NCI-H2227 (cell line): Measurements from ENCODE around the gene SULT6B1.

Experiments
- DNase-seq: peaks from one replicate; lab custom pipeline; 2025; ENCODE audit not compliant: unreplicated experiment; lab: John Stamatoyannopoulos, UW

Gene SULT6B1

DNA sequence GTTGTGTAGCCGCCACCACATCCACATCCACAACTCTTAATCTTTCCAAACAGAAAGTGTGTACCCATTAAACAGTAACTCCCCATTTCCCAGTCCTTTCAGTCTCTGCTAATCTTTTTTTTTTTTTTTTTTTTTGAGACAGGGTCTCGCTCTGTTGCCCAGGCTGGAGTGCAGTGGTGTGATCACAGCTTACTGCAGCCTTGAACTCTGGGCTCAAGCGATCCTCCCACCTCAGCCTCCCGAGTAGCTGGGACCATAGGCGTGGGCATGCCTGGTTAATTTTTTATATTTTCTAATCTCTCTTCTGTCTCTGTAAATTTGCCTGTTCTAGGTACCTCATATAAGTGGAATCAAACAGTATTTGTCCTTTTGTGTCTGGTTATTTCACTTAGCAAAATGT, 35.2 kb downstream of the SULT6B1 start:
- DNase-seq = no peak

DNA sequence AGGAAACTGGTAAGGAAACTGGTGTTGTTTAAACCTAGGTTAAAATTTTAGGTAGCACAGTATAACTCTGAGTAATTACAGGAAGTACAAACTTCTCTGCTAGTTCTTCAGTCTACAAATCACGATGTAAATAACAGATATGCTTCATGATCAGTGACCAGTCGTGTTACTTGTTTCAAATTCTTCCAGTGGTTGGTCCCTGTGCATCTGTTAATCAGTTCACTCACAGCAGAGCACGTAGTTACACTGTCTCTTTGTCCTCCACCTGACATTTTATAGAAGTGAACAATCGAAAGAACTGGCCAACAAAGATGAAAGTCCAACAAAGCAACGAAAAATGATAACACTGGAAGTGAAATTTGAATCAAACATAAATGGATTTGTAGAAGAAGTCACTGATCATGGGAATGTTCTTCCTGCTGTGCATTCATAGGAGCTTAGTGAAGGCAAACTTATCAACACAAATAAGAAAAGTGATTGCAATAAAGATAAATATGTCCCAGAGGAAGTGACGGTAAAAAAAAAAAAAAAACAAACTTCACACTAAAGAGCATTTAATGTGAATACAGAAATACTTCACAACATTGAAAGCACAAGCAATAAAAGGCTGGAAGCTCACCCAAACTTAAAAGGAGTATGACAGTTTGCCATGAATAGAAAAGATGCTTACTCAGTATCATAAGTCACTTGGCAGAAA, 38.7 kb downstream of the SULT6B1 start:
- DNase-seq = no peak

DNA sequence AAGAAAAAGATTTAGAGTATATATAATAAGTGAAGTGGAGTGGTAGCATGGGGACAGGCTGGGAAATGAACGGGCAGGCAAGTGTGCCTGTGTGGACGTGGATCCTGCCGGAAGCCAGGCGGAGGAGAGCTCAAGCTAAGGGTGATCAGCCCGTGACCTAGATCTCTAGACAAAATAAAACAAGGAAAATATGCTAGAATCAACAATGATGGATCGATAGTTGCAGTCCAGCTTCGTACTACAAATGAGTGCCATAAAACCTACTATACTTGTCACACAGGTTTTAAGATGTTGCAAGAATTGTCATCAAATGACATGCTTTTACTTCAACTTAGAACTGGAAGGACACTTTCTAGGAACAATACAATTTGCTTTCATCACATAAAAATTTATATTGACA, 40.1 kb downstream of the SULT6B1 start:
- DNase-seq = no peak

DNA sequence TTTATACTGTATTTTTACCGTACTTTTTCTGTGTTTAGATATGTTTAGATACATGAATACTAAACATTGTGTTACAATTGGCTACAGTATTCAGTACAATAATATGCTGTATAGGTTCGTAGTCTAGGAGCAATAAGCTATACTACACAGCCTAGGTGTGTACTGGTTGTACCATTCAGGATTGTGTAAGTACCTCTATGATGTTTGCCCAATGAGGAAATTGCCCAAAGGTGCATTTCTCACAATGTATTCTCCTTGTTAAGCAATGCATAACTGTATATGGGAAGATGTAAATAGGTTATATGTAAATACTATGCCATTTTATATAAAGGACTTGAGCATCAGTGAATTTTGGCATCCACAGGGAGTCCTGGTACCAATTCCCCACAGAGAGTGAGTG, 42.4 kb downstream of the SULT6B1 start:
- no peak for DNase-seq

DNA sequence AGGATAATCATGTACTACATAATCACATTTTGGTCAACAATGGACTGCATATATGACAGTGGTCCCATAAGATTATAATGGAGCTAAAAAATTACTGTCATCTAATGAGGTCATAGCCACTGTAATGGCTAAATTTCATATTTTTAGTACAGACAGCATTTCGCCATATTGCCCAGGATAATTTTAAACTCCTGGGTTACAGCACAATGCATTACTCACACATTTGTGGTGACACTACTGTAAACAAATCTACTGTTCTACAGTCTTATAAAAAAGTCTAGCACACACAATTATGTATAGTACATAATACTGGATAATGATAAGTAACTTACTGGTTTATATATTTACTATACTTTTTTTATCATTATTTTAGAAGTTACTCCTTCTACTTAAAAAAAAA, 44.5 kb downstream of the SULT6B1 start:
- DNase-seq = no peak

DNA sequence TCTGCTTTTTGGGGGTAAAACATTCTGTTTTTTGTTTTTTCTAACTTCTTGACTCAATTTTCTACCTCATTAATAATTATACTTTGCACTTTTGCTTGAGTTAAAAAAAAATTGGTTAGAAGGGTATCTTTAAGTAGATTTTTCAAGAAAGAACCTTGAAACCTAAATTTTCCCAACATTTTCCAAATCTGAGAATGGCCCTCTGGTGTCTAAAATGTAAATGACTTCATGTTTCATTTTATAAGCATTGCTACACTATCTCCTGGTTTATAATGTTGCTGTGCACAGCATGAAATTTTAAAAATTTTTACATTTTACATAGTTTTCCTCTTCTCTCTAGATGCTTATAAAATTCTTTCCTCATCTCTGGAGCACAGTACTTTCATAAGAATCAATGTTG, 45.9 kb downstream of the SULT6B1 start:
- no peak for DNase-seq

DNA sequence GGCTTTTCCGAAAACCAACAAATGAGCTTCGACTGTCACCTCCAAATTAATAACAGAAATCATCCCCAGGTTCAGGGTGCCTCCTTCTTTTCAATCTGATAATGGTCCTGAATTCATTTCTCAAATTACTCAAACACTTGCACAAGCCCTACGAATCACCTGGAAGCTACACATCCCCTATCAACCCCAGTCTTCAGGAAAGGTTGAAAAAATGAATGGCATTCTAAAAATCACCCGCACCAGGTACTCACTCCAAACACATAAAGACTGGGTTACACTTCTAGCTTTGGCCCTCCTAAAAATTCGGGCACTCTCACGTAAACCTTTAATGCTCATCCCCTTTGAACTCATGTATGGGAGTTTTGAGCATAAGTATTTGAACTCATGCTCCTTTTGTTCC, 55.6 kb downstream of the SULT6B1 start:
- DNase-seq = no peak

DNA sequence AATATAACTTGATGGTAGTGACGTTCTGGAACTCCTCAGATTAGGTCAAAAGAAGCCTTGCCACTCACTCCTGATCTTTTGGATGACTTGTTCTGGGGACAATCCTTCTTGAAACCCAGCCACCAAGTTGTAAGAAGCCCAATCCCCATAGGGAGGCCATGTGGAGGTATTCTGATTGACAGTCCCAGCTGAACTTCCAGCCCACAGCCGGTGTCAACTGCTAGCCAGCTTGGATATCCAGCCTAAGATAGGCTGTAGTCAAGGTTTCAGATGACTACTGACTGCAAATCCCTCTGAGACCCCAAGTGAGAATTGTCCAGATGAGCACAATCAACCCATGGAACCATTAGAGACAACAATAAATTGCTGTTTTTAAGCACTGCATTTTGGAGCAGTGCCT, 63.1 kb downstream of the SULT6B1 start:
- no peak for DNase-seq

DNA sequence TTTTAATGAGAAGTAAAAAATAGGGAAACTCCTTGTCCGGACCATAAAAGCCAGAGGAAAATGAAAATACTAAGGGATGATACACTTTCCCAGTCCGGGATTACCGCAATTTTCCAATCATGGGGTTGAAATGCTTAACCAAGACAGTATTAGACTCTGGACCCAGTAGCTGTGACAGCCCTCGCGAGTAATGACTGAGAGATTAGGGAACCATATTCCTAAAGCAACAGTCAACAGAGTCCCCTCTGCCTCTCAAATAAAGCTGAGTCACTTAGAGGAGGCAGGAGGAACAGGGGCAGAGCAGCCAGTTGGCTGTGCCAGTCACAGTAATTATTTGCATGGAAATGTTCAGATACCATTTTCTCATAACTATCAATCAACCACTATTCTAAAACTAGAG, 69.3 kb downstream of the SULT6B1 start:
- no peak for DNase-seq
